Esophagus squamous epithelium (tissue), 5 donors: ENCODE data around the gene STX19. TPM values are rescaled to one million over a fixed set of nuclear protein-coding genes. Genes with fewer than 3 reads are reported as not detected.
"Not testable (repeated sequence)": the region's sequence is repeated elsewhere in the genome, so short reads cannot be mapped to it uniquely, and the experiment has no call there.

Experiments
- DNase-seq: peaks from one replicate; lab custom pipeline; 2025; lab: John Stamatoyannopoulos, UW
- H3K27ac ChIP-seq, 4 donors: fragments of 200-600 bp; sonication (generic); one replicate each; pipeline ENCODE4 v1.5.1; 2016 to 2019; ENCODE audit warnings: mild to moderate bottlenecking in 1 of 4
- H3K27me3 ChIP-seq, 4 donors: fragments of 200-600 bp; sonication (generic); 1 replicate in 3 of 4; 2 replicates in 1 of 4; pipeline versions ENCODE4 v1.5.1 to v1.6.0; 2017 to 2021; ENCODE audit warnings: antibody characterized with exemption in 1 of 4
- H3K36me3 ChIP-seq, 3 donors: fragments of 200-600 bp; sonication (generic); one replicate each; pipeline ENCODE4 v1.5.1; 2016 to 2019
- H3K4me1 ChIP-seq, 3 donors: fragments of 200-600 bp; sonication (generic); one replicate each; pipeline ENCODE4 v1.5.1; 2017 to 2019
- H3K4me3 ChIP-seq, 4 donors: fragments of 200-600 bp; sonication (generic); 1 replicate in 3 of 4; 2 replicates in 1 of 4; pipeline ENCODE4 v1.5.1; 2016 to 2019; ENCODE audit warnings: mild to moderate bottlenecking in 2 of 4, moderate library complexity in 1 of 4
- H3K9me3 ChIP-seq, 3 donors: fragments of 200-600 bp; sonication (generic); one replicate each; pipeline ENCODE4 v1.5.1; 2016 to 2019
- POLR2A ChIP-seq, 4 donors: fragments of 450-650 bp; IDR thresholded peaks; one replicate each; pipeline ENCODE4 v1.6.1; 2017; ENCODE audit warnings: antibody characterized with exemption in 4 of 4, mild to moderate bottlenecking in 4 of 4, moderate library complexity in 3 of 4
- WGBS, 2 donors: methylation state at CpG; one replicate each; pipeline ENCODE4 v1.1.5; 2018; 5-methylcytosine and 5-hydroxymethylcytosine counted together
- intact Hi-C: fragments of 100-400 bp; cut with DNase I; formaldehyde crosslinking; loops from one replicate; pipeline ENCODE4 v1.15.0; 2022
- total RNA-seq, 4 donors: library from RNA; depleted of rRNA; stranded (reverse); fragments of >200 nt; gene quantifications; one replicate each; pipeline ENCODE4 v1.1.0, GENCODE V29; 2016
- TF ChIP-seq, protein P1 (sequence below), 6 experiments: fragments of 450-650 bp in 4 of 6; fragments of 200-600 bp in 2 of 6; sonication (generic) in 2 of 6; IDR thresholded peaks; one replicate each; pipeline ENCODE4 v1.5.1; 2016 to 2019; ENCODE audit warnings: antibody characterized with exemption in 6 of 6, mild to moderate bottlenecking in 4 of 6, moderate library complexity in 4 of 6
- donor health status: DM: yes; HTN: yes; CAD: no.

The STX19 gene
- total RNA-seq, 4 donors from 2014 or later: 3.8 to 8.0 (median 6.6) TPM

DNA sequence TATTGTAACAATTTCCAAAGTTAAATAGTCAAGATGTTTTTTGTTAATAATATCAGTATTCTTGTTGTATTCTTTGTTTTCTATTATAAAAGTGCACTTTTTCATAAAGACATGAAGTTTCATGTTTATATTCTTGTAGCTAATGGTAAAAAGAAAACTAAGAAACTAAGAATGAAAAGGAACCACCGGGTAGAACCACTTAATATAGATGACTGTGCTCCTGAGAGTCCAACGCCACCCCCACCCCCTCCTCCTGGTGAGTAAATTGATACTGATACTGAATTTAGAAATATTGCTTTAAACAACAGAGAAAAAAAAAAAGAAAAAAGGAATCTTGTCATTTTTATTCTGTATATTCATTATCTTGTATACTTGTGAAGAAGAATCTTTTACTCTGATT, 20.9 kb upstream of the STX19 start:
- Histone ChIP-seq H3K9me3 (peaks cover 0 to 5% (median 2%) of the 10 kb centered on the region in 3 donors), H3K27me3 (no peaks in the 10 kb centered on the region), H3K36me3 (peaks cover 1 to 13% (median 8%) of the 10 kb centered on the region in 3 donors), H3K27ac (no peak overlapping the region), H3K4me3 (no peak overlapping the region), H3K4me1 (no peaks in the 10 kb centered on the region)
- TF ChIP-seq, protein P1, sequence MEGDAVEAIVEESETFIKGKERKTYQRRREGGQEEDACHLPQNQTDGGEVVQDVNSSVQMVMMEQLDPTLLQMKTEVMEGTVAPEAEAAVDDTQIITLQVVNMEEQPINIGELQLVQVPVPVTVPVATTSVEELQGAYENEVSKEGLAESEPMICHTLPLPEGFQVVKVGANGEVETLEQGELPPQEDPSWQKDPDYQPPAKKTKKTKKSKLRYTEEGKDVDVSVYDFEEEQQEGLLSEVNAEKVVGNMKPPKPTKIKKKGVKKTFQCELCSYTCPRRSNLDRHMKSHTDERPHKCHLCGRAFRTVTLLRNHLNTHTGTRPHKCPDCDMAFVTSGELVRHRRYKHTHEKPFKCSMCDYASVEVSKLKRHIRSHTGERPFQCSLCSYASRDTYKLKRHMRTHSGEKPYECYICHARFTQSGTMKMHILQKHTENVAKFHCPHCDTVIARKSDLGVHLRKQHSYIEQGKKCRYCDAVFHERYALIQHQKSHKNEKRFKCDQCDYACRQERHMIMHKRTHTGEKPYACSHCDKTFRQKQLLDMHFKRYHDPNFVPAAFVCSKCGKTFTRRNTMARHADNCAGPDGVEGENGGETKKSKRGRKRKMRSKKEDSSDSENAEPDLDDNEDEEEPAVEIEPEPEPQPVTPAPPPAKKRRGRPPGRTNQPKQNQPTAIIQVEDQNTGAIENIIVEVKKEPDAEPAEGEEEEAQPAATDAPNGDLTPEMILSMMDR (IDR thresholded peaks at IDR 0.05): no peak
- TF ChIP-seq POLR2A (IDR thresholded peaks at IDR 0.05): no peak
- 82 to 87% methylated on average over 2 of the region's 2 CpGs for WGBS, 2 donors
- intact Hi-C loops: no loop called here
- no peak for DNase-seq

DNA sequence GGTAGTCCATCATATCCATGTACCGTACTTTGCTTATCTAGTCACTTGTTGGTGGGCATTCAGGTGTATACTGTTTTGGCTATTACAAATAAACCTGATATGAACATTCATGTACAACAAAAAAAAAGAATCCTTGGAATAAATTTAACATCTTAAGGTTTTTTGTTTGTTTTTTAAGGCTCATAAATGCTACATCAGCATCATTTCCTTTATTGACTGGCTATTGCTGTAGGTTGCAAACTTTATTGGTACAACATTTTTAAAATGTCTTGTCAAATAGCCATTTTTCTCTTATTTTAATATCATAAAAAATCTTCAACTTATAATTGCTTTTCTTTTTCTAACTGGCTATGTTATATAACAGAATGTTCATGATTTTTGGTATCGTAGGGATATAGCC, 18.1 kb upstream of the STX19 start:
- TF ChIP-seq POLR2A (IDR thresholded peaks at IDR 0.05): no peak
- TF ChIP-seq, protein P1 (IDR thresholded peaks at IDR 0.05): no peak
- no peaks in the 10 kb centered on the region for H3K4me1 ChIP-seq

DNA sequence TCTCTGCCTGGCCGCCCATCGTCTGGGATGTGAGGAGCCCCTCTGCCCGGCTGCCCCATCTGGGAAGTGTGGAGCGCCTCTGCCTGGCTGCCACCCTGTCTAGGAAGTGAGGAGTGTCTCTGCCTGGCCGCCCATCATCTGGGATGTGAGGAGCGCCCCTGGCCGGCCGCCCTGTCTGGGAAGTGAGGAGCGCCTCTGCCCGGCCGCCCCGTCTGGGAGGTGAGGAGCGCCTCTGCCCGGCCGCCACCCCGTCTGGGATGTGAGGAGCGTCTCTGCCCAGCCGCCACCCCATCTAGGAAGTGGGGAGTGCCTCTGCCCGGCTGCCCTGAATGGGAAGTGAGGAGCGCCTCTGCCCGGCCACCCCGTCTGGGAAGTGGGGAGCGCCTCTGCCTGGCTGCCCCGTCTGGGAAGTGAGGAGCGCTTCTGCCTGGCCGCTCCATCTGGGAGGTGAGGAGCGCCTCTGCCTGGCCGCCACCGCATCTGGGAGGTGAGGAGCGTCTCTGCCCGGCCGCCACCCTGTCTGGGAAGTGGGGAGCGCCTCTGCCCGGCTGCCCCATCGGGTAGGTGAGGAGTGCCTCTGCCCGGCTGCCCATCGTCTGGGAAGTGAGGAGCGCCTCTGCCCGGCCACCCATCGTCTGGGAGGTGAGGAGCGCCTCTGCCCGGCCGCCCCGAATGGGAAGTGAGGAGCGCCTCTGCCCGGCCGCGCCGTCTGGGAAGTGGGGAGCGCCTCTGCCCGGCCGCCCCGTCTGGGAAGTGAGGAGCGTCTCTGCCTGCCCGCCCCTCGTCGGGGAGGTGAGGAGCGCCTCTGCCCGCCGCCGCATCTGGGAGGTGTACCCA, 15.9 kb upstream of the STX19 start:
- H3K27me3 ChIP-seq, H3K4me3 ChIP-seq, intact Hi-C loops, H3K4me1 ChIP-seq, DNase-seq, H3K27ac ChIP-seq: not testable (repeated sequence)
- Histone ChIP-seq H3K36me3 (peaks cover 5 to 17% (median 13%) of the 10 kb centered on the region in 3 donors), H3K9me3 (peaks cover 0 to 11% (median 6%) of the 10 kb centered on the region in 3 donors)
- WGBS, 2 donors: no CpG with 5 or more reads among the region's 61 CpGs

More for the DNA sequence above, 18.1 kb upstream of the STX19 start:
- Histone ChIP-seq H3K27ac (no peak overlapping the region), H3K27me3 (no peaks in the 10 kb centered on the region), H3K4me3 (no peak overlapping the region), H3K9me3 (peaks cover 0 to 11% (median 6%) of the 10 kb centered on the region in 3 donors), H3K36me3 (peaks cover 5 to 20% (median 13%) of the 10 kb centered on the region in 3 donors)
- 93 to 95% methylated on average over 2 of the region's 2 CpGs for WGBS, 2 donors
- intact Hi-C loops: no loop called here
- DNase-seq: no peak

DNA sequence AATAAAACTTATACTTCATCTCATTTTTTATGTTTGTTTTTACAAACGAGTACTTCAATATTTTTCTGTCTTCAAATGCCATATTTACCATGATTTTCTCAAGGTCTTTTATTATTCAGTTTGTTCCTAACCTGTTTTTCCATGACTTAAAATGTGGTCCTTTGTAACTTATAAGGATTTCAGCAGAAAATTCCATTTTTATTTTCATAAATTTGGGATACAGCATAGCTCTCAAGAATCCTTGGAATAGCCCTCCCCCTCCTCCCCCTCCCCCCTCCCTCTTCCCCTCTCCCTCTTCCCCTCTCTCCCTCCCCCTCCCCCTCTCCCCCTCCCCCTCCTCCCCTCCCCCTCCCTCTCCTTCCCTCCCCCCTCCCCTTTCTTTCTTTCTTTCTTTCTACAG, 14.9 kb upstream of the STX19 start:
- H3K4me1 ChIP-seq: no peaks in the 10 kb centered on the region
- 79 to 81% methylated on average over 1 of the region's 1 CpG for WGBS, 2 donors
- TF ChIP-seq, protein P1 (IDR thresholded peaks at IDR 0.05): no peak
- no peak for TF ChIP-seq POLR2A (IDR thresholded peaks at IDR 0.05)

DNA sequence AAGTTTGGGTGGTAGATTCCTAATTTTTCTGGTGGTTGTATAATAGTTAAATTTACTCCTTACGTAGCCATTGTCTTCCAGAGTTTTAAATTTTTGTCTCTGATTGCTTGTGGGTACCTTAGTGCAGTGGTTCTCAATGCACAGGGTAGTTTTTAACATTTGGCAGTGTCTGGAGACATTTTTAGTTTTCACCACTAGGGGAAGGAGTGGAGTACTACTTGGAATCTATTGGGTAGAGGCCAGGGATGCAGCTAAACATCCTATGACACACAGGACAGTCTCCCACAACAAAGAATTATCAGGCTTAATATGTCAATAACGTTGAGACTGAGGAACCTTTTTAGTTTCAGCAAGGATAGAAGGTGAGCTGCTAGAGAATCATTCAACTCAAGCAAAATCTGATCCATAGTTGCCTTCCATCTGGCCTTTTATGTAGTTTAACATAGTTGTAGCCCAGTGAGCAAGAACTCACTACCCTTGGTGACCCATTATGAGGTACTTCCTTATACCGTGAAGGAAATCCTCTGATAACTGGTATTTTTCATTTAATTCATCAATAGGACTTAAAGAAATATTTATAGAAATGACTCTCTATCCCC, 8.6 kb upstream of the STX19 start:
- 75 to 76% methylated on average over 3 of the region's 3 CpGs for WGBS, 2 donors
- no peak for TF ChIP-seq POLR2A (IDR thresholded peaks at IDR 0.05)
- TF ChIP-seq, protein P1 (IDR thresholded peaks at IDR 0.05): peak in 5 of 6 experiments; percentile 15 to 60 (median 39)
- Histone ChIP-seq H3K27ac (no peak overlapping the region), H3K4me1 (no peaks in the 10 kb centered on the region), H3K9me3 (no peaks in the 10 kb centered on the region), H3K36me3 (no peaks in the 10 kb centered on the region), H3K4me3 (no peak overlapping the region), H3K27me3 (no peaks in the 10 kb centered on the region)
- intact Hi-C loops: no loop called here
- DNase-seq: no peak

More for the DNA sequence above, 14.9 kb upstream of the STX19 start:
- H3K27me3 ChIP-seq: no peaks in the 10 kb centered on the region
- peaks cover 5 to 17% (median 13%) of the 10 kb centered on the region in 3 donors for H3K36me3 ChIP-seq
- peaks cover 0 to 11% (median 6%) of the 10 kb centered on the region in 3 donors for H3K9me3 ChIP-seq
- H3K4me3 ChIP-seq: no peak overlapping the region
- intact Hi-C loops: no loop called here
- no peak for DNase-seq
- H3K27ac ChIP-seq: no peak overlapping the region
